K562 (cell line): ENCODE data around the gene CHPF2. TPM values are rescaled to one million over a fixed set of nuclear protein-coding genes. Genes with fewer than 3 reads are reported as not detected.
A peak's percentile ranks its signal among the peaks of the same experiment; 100 is the strongest.

Source experiments
- ARHGAP35 ChIP-seq: fragments of 450-650 bp; IDR thresholded peaks from 2 replicates; pipeline ENCODE4 v1.6.1; 2018; ENCODE audit not compliant: partially characterized antibody
- CHCHD3 ChIP-seq: fragments of 250-450 bp; sonication (Bioruptor Pico); IDR thresholded peaks from 2 replicates; pipeline ENCODE4 v2.1.2; 2022; ENCODE audit warnings: mild to moderate bottlenecking
- CXXC5 ChIP-seq: fragments of 250-450 bp; sonication (Bioruptor Pico); IDR thresholded peaks from 2 replicates; pipeline ENCODE4 v1.8.0; 2022; ENCODE audit warnings: inconsistent platforms, mild to moderate bottlenecking, moderate library complexity
- DPF2 ChIP-seq: fragments of 450-650 bp; IDR thresholded peaks from 2 replicates; pipeline ENCODE4 v1.6.1; 2016
- ESRRA ChIP-seq: fragments of 450-650 bp; IDR thresholded peaks from 2 replicates; pipeline ENCODE4 v1.6.1; 2014; ENCODE audit warnings: low read depth, mild to moderate bottlenecking, moderate library complexity, borderline replicate concordance
- GABPB1 ChIP-seq: sonication (generic); formaldehyde crosslinking; IDR thresholded peaks from 2 replicates; pipeline ENCODE4 v1.8.0; 2022; ENCODE audit warnings: mild to moderate bottlenecking, missing genetic modification reagents
- HDAC3 ChIP-seq: fragments of 450-650 bp; IDR thresholded peaks from 2 replicates; pipeline ENCODE4 v1.6.1; 2018; ENCODE audit warnings: borderline replicate concordance, mild to moderate bottlenecking, moderate library complexity; ENCODE audit not compliant: partially characterized antibody
- JUNB ChIP-seq: fragments of 450-650 bp; formaldehyde crosslinking; conservative IDR thresholded peaks from 2 replicates; pipeline ENCODE4 v1.4.0; 2020; ENCODE audit warnings: mild to moderate bottlenecking
- MTA1 ChIP-seq: fragments of 450-650 bp; IDR thresholded peaks from 2 replicates; pipeline ENCODE4 v1.6.1; 2017; ENCODE audit warnings: borderline replicate concordance
- NFATC3 ChIP-seq: fragments of 450-650 bp; IDR thresholded peaks from 2 replicates; pipeline ENCODE4 v1.6.1; 2017; ENCODE audit warnings: mild to moderate bottlenecking
- OTX1 ChIP-seq: fragments of 450-650 bp; formaldehyde crosslinking; IDR thresholded peaks from 2 replicates; pipeline ENCODE4 v1.4.0; 2022; ENCODE audit warnings: mild to moderate bottlenecking
- RBM14 ChIP-seq: fragments of 200-400 bp; formaldehyde crosslinking; IDR thresholded peaks from 2 replicates; pipeline ENCODE4 v1.6.1; 2018; ENCODE audit warnings: low read depth, mild to moderate bottlenecking, low read length, moderate library complexity, borderline replicate concordance; ENCODE audit not compliant: insufficient read depth
- SIN3B ChIP-seq: fragments of 450-650 bp; IDR thresholded peaks from 2 replicates; pipeline ENCODE4 v1.6.1; 2017; ENCODE audit warnings: low read depth, mild to moderate bottlenecking, moderate library complexity
- SMARCA4 ChIP-seq: fragments of 450-650 bp; IDR thresholded peaks from 2 replicates; pipeline ENCODE4 v1.6.1; 2016
- TSHZ1 ChIP-seq: fragments of 250-450 bp; sonication (Bioruptor Pico); IDR thresholded peaks from 2 replicates; pipeline ENCODE4 v1.4.0; 2020; ENCODE audit warnings: mild to moderate bottlenecking, moderate library complexity
- XRCC3 ChIP-seq: fragments of 450-650 bp; IDR thresholded peaks from 2 replicates; pipeline ENCODE4 v1.6.1; 2017; ENCODE audit warnings: mild to moderate bottlenecking, moderate library complexity
- ZBTB2 ChIP-seq: fragments of 450-650 bp; IDR thresholded peaks from 2 replicates; pipeline ENCODE4 v1.6.1; 2016; ENCODE audit warnings: antibody characterized with exemption
- ZBTB34 ChIP-seq: fragments of 250-450 bp; sonication (Bioruptor Pico); IDR thresholded peaks from 2 replicates; pipeline ENCODE4 v1.8.0; 2021; ENCODE audit warnings: mild to moderate bottlenecking, moderate library complexity
- polyA plus RNA-seq, 8 experiments: library from polyadenylated mRNA; depleted of rRNA in 4 of 8; stranded (reverse) in 5 of 8; unstranded in 3 of 8; fragments of >200 nt; fragmentation: Nextera tagmentation in 2 of 8; fragmentation: Illumina TruSeq in 1 of 8; extraction: Ambion mirVana in 2 of 8; extraction: Trizol in 1 of 8; gene quantifications; 2 replicates each; pipeline versions ENCODE4 v1.2.1 to v1.2.3, GENCODE V29; 2011 to 2014; ENCODE audit warnings: inconsistent platforms in 1 of 8, missing spikeins in 1 of 8
- total RNA-seq, 7 experiments: library from RNA; depleted of rRNA in 6 of 7; stranded (reverse); fragments of >200 nt in 6 of 7; fragmentation: Illumina TruSeq in 2 of 7; extraction: Trizol in 2 of 7; gene quantifications; 2 replicates each; pipeline versions ENCODE4 v1.2.1 to v1.2.3, GENCODE V29; 2011 to 2021; ENCODE audit warnings: low replicate concordance in 1 of 7
- TF ChIP-seq, protein P1 (sequence below): IDR thresholded peaks from 2 replicates; pipeline ENCODE4 v1.6.1; 2016; ENCODE audit warnings: missing genetic modification characterization, missing compliant biosample characterization
- TF ChIP-seq, protein P2 (sequence below): fragments of 200-800 bp; sonication (Bioruptor generic); IDR thresholded peaks from 2 replicates; pipeline ENCODE4 v1.6.1; 2017; ENCODE audit warnings: missing genetic modification characterization, missing compliant biosample characterization

CHPF2 gene
- total and polyA plus RNA-seq, 9 of the 15 experiments (the other 6 are each of a cell fraction or from before 2014, with no cell fraction given): 0.08 to 32.8 (median 10.5) TPM

GRCh38 chr7:151248346-151249033 is 16.2 kb downstream of the CHPF2 start, which contains the start of gene SMARCD3 (continued):
- TF ChIP-seq, protein P1, sequence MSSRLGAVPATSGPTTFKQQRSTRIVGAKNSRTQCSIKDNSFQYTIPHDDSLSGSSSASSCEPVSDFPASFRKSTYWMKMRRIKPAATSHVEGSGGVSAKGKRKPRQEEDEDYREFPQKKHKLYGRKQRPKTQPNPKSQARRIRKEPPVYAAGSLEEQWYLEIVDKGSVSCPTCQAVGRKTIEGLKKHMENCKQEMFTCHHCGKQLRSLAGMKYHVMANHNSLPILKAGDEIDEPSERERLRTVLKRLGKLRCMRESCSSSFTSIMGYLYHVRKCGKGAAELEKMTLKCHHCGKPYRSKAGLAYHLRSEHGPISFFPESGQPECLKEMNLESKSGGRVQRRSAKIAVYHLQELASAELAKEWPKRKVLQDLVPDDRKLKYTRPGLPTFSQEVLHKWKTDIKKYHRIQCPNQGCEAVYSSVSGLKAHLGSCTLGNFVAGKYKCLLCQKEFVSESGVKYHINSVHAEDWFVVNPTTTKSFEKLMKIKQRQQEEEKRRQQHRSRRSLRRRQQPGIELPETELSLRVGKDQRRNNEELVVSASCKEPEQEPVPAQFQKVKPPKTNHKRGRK: peak; percentile 93
- TF ChIP-seq CXXC5 (peak; percentile 95), XRCC3 (no peak), OTX1 (CRISPR knock-in tag) (peak; percentile 83), SIN3B (peak; percentile 48; the same call in 1 of the 2 replicates), ARHGAP35 (peak; percentile 38), TSHZ1 (CRISPR knock-in tag) (no peak), SMARCA4 (peak; percentile 39; the same call in 1 of the 2 replicates), HDAC3 (no peak), JUNB (CRISPR knock-in tag) (no peak), NFATC3 (peak; percentile 56; the same call in 1 of the 2 replicates), ESRRA (0 out of 2 replicates have a peak, but pooled peaks have one; percentile 27), ZBTB34 (no peak), ZBTB2 (peak; percentile 78), CHCHD3 (CRISPR knock-in tag) (no peak), GABPB1 (CRISPR knock-in tag) (no peak), RBM14 (no peak), DPF2 (peak; percentile 75), MTA1 (peak; percentile 63; the same call in 1 of the 2 replicates)
- TF ChIP-seq, protein P2, sequence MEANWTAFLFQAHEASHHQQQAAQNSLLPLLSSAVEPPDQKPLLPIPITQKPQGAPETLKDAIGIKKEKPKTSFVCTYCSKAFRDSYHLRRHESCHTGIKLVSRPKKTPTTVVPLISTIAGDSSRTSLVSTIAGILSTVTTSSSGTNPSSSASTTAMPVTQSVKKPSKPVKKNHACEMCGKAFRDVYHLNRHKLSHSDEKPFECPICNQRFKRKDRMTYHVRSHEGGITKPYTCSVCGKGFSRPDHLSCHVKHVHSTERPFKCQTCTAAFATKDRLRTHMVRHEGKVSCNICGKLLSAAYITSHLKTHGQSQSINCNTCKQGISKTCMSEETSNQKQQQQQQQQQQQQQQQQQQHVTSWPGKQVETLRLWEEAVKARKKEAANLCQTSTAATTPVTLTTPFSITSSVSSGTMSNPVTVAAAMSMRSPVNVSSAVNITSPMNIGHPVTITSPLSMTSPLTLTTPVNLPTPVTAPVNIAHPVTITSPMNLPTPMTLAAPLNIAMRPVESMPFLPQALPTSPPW (CRISPR knock-in tag): peak; percentile 80
